HCT116 (cell line): ENCODE data around the gene FMC1. TPM values are rescaled to one million over a fixed set of nuclear protein-coding genes. Genes with fewer than 3 reads are reported as not detected.

Source experiments
- ATAC-seq: fragments of 200-7000 bp; cut with Tn5 transposase; 2 replicates; pipeline ENCODE4 v1.9.1; 2020; ENCODE audit warnings: mild to moderate bottlenecking, moderate library complexity
- BruUV-seq: library from RNA; stranded (reverse); fragments of 400-500 nt; replicated peaks from 2 replicates; lab custom pipeline; 2021; lab: Mats Ljungman, UMichigan
- CTCF ChIA-PET: fragments of 300-600 bp; sonication (Branson Sonifier 250); formaldehyde crosslinking; loops from one replicate; lab custom pipeline; 2021; ENCODE audit warnings: antibody characterized with exemption; lab: Charles Lee
- POLR2A ChIA-PET: fragments of 300-600, 350-600 bp; sonication (Branson Sonifier 250); formaldehyde crosslinking; loops from one replicate; lab custom pipeline; 2021; ENCODE audit warnings: antibody characterized with exemption; lab: Charles Lee
- RAD21 ChIA-PET, 2 experiments: fragments of 300-600 bp; sonication (Branson Sonifier 250); formaldehyde crosslinking; loops; one replicate each; lab custom pipeline; 2023; ENCODE audit warnings: low total read pairs in 2 of 2; ENCODE audit not compliant: uncharacterized antibody in 2 of 2, unreplicated experiment in 2 of 2, low non-redundant PET in 1 of 2; lab: Charles Lee
- DNase-seq: peaks from one replicate; pipeline ENCODE4 v3.0.0-alpha.2; 2010; ENCODE audit warnings: low read depth, low spot score
- H2AFZ ChIP-seq: fragments of 200-600 bp; shearing (Covaris generic), sonication (generic); 2 replicates; pipeline ENCODE4 v1.6.1; 2017; ENCODE audit warnings: low read depth, mixed run types, mixed read lengths, antibody characterized with exemption, low read length; ENCODE audit not compliant: poor library complexity, severe bottlenecking
- H3K27ac ChIP-seq: 2 replicates; pipeline ENCODE4 v1.5.1; 2012; ENCODE audit warnings: low read depth, low read length
- H3K27me3 ChIP-seq: fragments of 200-600 bp; sonication (generic); 2 replicates; pipeline ENCODE4 v1.6.1; 2016; ENCODE audit warnings: mixed run types, low read length, mixed read lengths; ENCODE audit not compliant: insufficient read depth
- H3K36me3 ChIP-seq, 2 experiments: fragments of 200-500 bp in 1 of 2; fragments of 200-600 bp in 1 of 2; sonication (Bioruptor generic) in 1 of 2; sonication (generic) in 1 of 2; 2 replicates each; pipeline versions ENCODE4 v1.5.1 to v1.6.1; 2014 to 2016; ENCODE audit warnings: low read length in 2 of 2, inconsistent platforms in 1 of 2, mixed read lengths in 1 of 2, mixed run types in 1 of 2; ENCODE audit not compliant: insufficient read depth in 2 of 2, control insufficient read depth in 1 of 2
- H3K4me1 ChIP-seq, 2 experiments: fragments of 200-600 bp in 1 of 2; sonication (generic) in 1 of 2; 2 replicates each; pipeline versions ENCODE4 v1.5.1 to v1.6.1; 2012 to 2017; ENCODE audit warnings: low read length in 2 of 2, inconsistent platforms in 1 of 2, mild to moderate bottlenecking in 1 of 2, mixed read lengths in 1 of 2, mixed run types in 1 of 2, moderate library complexity in 1 of 2; ENCODE audit not compliant: insufficient read depth in 2 of 2, control insufficient read depth in 1 of 2
- H3K4me2 ChIP-seq: fragments of 200-600 bp; sonication (generic); 2 replicates; pipeline ENCODE4 v1.6.1; 2017; ENCODE audit warnings: mixed run types, low read length, mixed read lengths
- H3K4me3 ChIP-seq, 2 experiments: fragments of 200-600 bp in 1 of 2; sonication (generic) in 1 of 2; replicated peaks in 1 of 2; 2 replicates each; pipeline ENCODE4 v1.5.1; 2011 to 2016; ENCODE audit warnings: low read length in 2 of 2, control low read depth in 1 of 2, low read depth in 1 of 2, mild to moderate bottlenecking in 1 of 2, mixed read lengths in 1 of 2, mixed run types in 1 of 2
- H3K79me2 ChIP-seq: fragments of 200-600 bp; sonication (generic); 2 replicates; pipeline ENCODE4 v1.6.1; 2017; ENCODE audit warnings: mild to moderate bottlenecking, mixed run types, low read length, moderate library complexity, mixed read lengths; ENCODE audit not compliant: insufficient read depth
- H3K9ac ChIP-seq: fragments of 200-600 bp; sonication (generic); 2 replicates; pipeline ENCODE4 v1.6.1; 2016; ENCODE audit warnings: low read length, mixed read lengths
- H3K9me2 ChIP-seq: fragments of 200-600 bp; sonication (generic), shearing (Covaris generic); 2 replicates; pipeline ENCODE4 v1.6.1; 2017; ENCODE audit warnings: mixed run types, mild to moderate bottlenecking, moderate library complexity; ENCODE audit not compliant: insufficient read depth
- H3K9me3 ChIP-seq, 2 experiments: fragments of 200-500 bp in 1 of 2; fragments of 200-600 bp in 1 of 2; sonication (Bioruptor generic) in 1 of 2; sonication (generic) in 1 of 2; 2 replicates each; pipeline ENCODE4 v1.6.1; 2014 to 2017; ENCODE audit warnings: low read length in 2 of 2, mixed read lengths in 2 of 2, inconsistent platforms in 1 of 2, low read depth in 1 of 2, mild to moderate bottlenecking in 1 of 2, mixed run types in 1 of 2, moderate library complexity in 1 of 2; ENCODE audit not compliant: control insufficient read depth in 1 of 2, insufficient read depth in 1 of 2
- H4K20me1 ChIP-seq: fragments of 200-600 bp; sonication (generic), shearing (Covaris generic); 2 replicates; pipeline ENCODE4 v1.6.1; 2017; ENCODE audit warnings: mixed run types, mild to moderate bottlenecking, moderate library complexity; ENCODE audit not compliant: insufficient read depth
- CEBPB ChIP-seq: IDR thresholded peaks from 2 replicates; pipeline ENCODE4 v1.6.1; 2012; ENCODE audit warnings: low read depth
- EZH2 ChIP-seq: fragments of 200-600 bp; sonication (generic); IDR thresholded peaks from 2 replicates; pipeline ENCODE4 v1.6.1; 2017; ENCODE audit warnings: antibody characterized with exemption, mixed run types
- FOSL1 ChIP-seq: IDR thresholded peaks from 2 replicates; pipeline ENCODE4 v1.6.1; 2012; ENCODE audit warnings: low read depth
- JUND ChIP-seq: IDR thresholded peaks from 2 replicates; pipeline ENCODE4 v1.6.1; 2012
- POLR2AphosphoS5 ChIP-seq: IDR thresholded peaks from 2 replicates; pipeline ENCODE4 v1.6.1; 2011; ENCODE audit warnings: mild to moderate bottlenecking, low read depth, low read length, moderate library complexity
- SIN3A ChIP-seq: IDR thresholded peaks from 2 replicates; pipeline ENCODE4 v1.6.1; 2012; ENCODE audit warnings: low read depth
- TCF7L2 ChIP-seq: IDR thresholded peaks from 2 replicates; pipeline ENCODE4 v1.7.0; 2011; ENCODE audit warnings: borderline replicate concordance, inconsistent platforms; ENCODE audit not compliant: insufficient read depth, insufficient read length; ENCODE audit errors: extremely low read depth
- ZNF274 ChIP-seq: fragments of 200-500 bp; sonication (Bioruptor generic); IDR thresholded peaks from 2 replicates; pipeline ENCODE4 v1.6.1; 2014; ENCODE audit warnings: mild to moderate bottlenecking, low read depth, low read length, inconsistent platforms
- intact Hi-C: fragments of 100-400 bp; cut with micrococcal nuclease; formaldehyde crosslinking; loops from 2 replicates; pipeline ENCODE4 v1.10.0; 2022
- total RNA-seq: library from RNA; stranded (reverse); gene quantifications from one replicate; pipeline ENCODE4 v1.2.1, GENCODE V29; 2021; ENCODE audit not compliant: unreplicated experiment
- TF ChIP-seq, protein P1 (sequence below): IDR thresholded peaks from 2 replicates; pipeline ENCODE4 v1.6.1; 2011; ENCODE audit warnings: mild to moderate bottlenecking, low read length, moderate library complexity; ENCODE audit not compliant: insufficient replicate concordance; ENCODE audit errors: extremely low read depth
- TF ChIP-seq, protein P2 (sequence below): IDR thresholded peaks from 2 replicates; pipeline ENCODE4 v1.6.1; 2012; ENCODE audit warnings: low read depth

The FMC1 gene
- total RNA-seq, 1 experiment from 2014 or later = 19.4 TPM

DNA sequence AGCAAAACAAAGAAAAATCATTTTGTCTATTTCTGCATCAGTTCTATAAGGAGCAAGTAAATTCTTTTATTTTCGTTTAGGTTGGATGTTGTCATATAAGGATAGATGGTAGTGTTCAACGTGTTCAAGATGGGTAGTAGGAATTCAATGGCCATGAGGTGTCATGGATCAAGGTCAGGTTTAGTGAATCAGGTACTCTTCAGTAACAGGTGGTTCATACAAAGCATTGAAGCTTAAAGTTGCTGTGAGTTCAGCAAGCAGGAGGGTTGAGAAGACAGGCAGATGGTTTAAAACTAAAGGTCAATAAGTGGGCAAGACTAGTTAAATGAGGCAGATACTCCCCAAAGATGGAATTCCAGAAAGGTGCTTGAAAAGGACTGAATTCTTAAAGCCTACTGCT is 24.2 kb downstream of the FMC1 start (continued):
- TF ChIP-seq, protein P1, sequence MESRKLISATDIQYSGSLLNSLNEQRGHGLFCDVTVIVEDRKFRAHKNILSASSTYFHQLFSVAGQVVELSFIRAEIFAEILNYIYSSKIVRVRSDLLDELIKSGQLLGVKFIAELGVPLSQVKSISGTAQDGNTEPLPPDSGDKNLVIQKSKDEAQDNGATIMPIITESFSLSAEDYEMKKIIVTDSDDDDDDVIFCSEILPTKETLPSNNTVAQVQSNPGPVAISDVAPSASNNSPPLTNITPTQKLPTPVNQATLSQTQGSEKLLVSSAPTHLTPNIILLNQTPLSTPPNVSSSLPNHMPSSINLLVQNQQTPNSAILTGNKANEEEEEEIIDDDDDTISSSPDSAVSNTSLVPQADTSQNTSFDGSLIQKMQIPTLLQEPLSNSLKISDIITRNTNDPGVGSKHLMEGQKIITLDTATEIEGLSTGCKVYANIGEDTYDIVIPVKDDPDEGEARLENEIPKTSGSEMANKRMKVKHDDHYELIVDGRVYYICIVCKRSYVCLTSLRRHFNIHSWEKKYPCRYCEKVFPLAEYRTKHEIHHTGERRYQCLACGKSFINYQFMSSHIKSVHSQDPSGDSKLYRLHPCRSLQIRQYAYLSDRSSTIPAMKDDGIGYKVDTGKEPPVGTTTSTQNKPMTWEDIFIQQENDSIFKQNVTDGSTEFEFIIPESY = no peak
- no peak for TF ChIP-seq JUND
- TF ChIP-seq CEBPB = no peak
- no peak for TF ChIP-seq ZNF274
- TF ChIP-seq FOSL1 = no peak
- TF ChIP-seq SIN3A = no peak
- TF ChIP-seq TCF7L2 = no peak
- no peak for TF ChIP-seq EZH2
- no peak for TF ChIP-seq POLR2AphosphoS5

DNA sequence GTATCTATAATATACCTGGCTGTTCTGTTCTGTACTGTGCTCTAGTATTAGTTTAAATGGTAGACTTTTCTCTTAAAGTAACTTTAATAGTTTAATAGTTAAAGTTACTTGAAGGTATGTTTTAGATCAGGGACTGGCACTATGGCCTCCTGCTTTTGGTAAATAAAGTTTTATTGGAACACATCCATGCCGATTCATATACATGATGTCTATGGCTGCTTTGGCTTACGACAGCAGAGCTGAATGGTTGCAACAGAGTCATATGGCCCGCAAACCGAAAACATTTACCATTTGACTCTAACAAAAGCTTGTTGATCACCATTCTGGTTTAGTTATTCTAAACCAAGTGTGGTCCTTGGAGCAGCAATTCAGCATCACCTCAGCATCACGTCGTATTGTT is 25.3 kb downstream of the FMC1 start:
- POLR2A ChIA-PET = no interaction called here
- DNase-seq (no peak), ATAC-seq (no peak)
- H2AFZ ChIP-seq = no peak overlapping the region
- intact Hi-C loops = no loop called here
- no peaks in the 10 kb centered on the region for H3K9me3 ChIP-seq
- H3K9me2 ChIP-seq = no peaks in the 10 kb centered on the region
- CTCF ChIA-PET = no interaction called here
- no peak overlapping the region for H3K4me3 ChIP-seq
- RAD21 ChIA-PET = no interaction called here
- BruUV-seq = no TSS peak
- H3K9ac ChIP-seq = no peak overlapping the region
- peaks cover 37% of the 10 kb centered on the region; the same call in 1 of the 2 replicates for H4K20me1 ChIP-seq
- no peaks in the 10 kb centered on the region for H3K27me3 ChIP-seq
- H3K79me2 ChIP-seq = peaks cover 100% of the 10 kb centered on the region
- no peak overlapping the region for H3K27ac ChIP-seq
- peaks cover 11 to 19% of the 10 kb centered on the region in 2 experiments for H3K36me3 ChIP-seq
- TF ChIP-seq, protein P2, sequence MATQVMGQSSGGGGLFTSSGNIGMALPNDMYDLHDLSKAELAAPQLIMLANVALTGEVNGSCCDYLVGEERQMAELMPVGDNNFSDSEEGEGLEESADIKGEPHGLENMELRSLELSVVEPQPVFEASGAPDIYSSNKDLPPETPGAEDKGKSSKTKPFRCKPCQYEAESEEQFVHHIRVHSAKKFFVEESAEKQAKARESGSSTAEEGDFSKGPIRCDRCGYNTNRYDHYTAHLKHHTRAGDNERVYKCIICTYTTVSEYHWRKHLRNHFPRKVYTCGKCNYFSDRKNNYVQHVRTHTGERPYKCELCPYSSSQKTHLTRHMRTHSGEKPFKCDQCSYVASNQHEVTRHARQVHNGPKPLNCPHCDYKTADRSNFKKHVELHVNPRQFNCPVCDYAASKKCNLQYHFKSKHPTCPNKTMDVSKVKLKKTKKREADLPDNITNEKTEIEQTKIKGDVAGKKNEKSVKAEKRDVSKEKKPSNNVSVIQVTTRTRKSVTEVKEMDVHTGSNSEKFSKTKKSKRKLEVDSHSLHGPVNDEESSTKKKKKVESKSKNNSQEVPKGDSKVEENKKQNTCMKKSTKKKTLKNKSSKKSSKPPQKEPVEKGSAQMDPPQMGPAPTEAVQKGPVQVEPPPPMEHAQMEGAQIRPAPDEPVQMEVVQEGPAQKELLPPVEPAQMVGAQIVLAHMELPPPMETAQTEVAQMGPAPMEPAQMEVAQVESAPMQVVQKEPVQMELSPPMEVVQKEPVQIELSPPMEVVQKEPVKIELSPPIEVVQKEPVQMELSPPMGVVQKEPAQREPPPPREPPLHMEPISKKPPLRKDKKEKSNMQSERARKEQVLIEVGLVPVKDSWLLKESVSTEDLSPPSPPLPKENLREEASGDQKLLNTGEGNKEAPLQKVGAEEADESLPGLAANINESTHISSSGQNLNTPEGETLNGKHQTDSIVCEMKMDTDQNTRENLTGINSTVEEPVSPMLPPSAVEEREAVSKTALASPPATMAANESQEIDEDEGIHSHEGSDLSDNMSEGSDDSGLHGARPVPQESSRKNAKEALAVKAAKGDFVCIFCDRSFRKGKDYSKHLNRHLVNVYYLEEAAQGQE = no peak
- H3K4me1 ChIP-seq = peaks cover 6 to 9% of the 10 kb centered on the region in 2 experiments; a peak in 3 of 4 replicates
- H3K4me2 ChIP-seq = no peak overlapping the region
